Hindlimb muscle (tissue), 1 donor: Measurements from ENCODE around the gene TTC28. TPM values are rescaled to one million over a fixed set of nuclear protein-coding genes. Genes with fewer than 3 reads are reported as not detected.
A peak's percentile ranks its signal among the peaks of the same experiment; 100 is the strongest.

ENCODE experiments used
- DNase-seq: peaks from one replicate; pipeline ENCODE4 v3.0.0-alpha.2; 2013
- polyA plus RNA-seq: library from polyadenylated mRNA; unstranded; fragments of 120-200 nt; gene quantifications from one replicate; pipeline ENCODE4 v1.2.1, GENCODE V29; 2013; ENCODE audit not compliant: insufficient read length

TTC28 gene
- polyA plus RNA-seq, 1 donor: 30.7 TPM

- DNase-seq: no peak
Measured at GRCh38 chr22:28032861-28033260, 646.8 kb downstream of the TTC28 start.

- no peak for DNase-seq
Measured at GRCh38 chr22:28031383-28031922, 648.2 kb downstream of the TTC28 start.

- peak; percentile 80 for DNase-seq
Measured at GRCh38 chr22:28030473-28030872, 649.2 kb downstream of the TTC28 start.

- no peak for DNase-seq
Measured at GRCh38 chr22:28029956-28030355, 649.7 kb downstream of the TTC28 start.

- no peak for DNase-seq
Measured at GRCh38 chr22:28029201-28029948, 650.3 kb downstream of the TTC28 start.

- peak; percentile 58 for DNase-seq
Measured at GRCh38 chr22:28027453-28028448, 651.9 kb downstream of the TTC28 start.

GRCh38 chr22:28025866-28026575, 653.6 kb downstream of the TTC28 start:
- no peak for DNase-seq

- no peak for DNase-seq
Measured at GRCh38 chr22:28025333-28025732, 654.3 kb downstream of the TTC28 start.

- no peak for DNase-seq
Measured at GRCh38 chr22:28024422-28024888, 655.2 kb downstream of the TTC28 start.

- DNase-seq: no peak
Measured at GRCh38 chr22:28023774-28024173, 655.9 kb downstream of the TTC28 start.

- DNase-seq: no peak
Measured at GRCh38 chr22:28023036-28023435, 656.6 kb downstream of the TTC28 start.

- no peak for DNase-seq
Measured at GRCh38 chr22:28021998-28022660, 657.5 kb downstream of the TTC28 start.

GRCh38 chr22:28021116-28021997, 658.3 kb downstream of the TTC28 start:
- no peak for DNase-seq

GRCh38 chr22:28019881-28020861, 659.5 kb downstream of the TTC28 start:
- DNase-seq: peak; percentile 68

GRCh38 chr22:28019360-28019759, 660.3 kb downstream of the TTC28 start:
- DNase-seq: no peak

- no peak for DNase-seq
Measured at GRCh38 chr22:28018461-28018927, 661.1 kb downstream of the TTC28 start.

- DNase-seq: no peak
Measured at GRCh38 chr22:28017859-28018258, 661.8 kb downstream of the TTC28 start.

GRCh38 chr22:28017558-28017820, 662.2 kb downstream of the TTC28 start:
- no peak for DNase-seq

GRCh38 chr22:28016781-28017557, 662.7 kb downstream of the TTC28 start:
- no peak for DNase-seq
